ENCODE data around the gene CAMK2A. TPM values are rescaled to one million over a fixed set of nuclear protein-coding genes. Genes with fewer than 3 reads are reported as not detected.
"Not testable (repeated sequence)": the region's sequence is repeated elsewhere in the genome, so short reads cannot be mapped to it uniquely, and the experiment has no call there.

The CAMK2A gene
- total and polyA plus RNA-seq, 2 donors (not counting 1 experiment from before 2014, with no cell fraction given) = 2.1 to 3.1 TPM

GRCh38 chr5:150251504-150251903 is 38.1 kb downstream of the CAMK2A start:
- DNase-seq (ENCODE audit: low read depth in 2 of 2) = no peak
- no peak for TF ChIP-seq EZH2 (IDR thresholded peaks at IDR 0.05; ENCODE audit: low read length, missing control alignments)
- no peak for TF ChIP-seq CTCF (conservative IDR thresholded peaks at IDR 0.05 in 1 of 2, IDR thresholded peaks at IDR 0.05 in 1 of 2; ENCODE audit: low read depth in 1 of 2, low read length in 2 of 2)
- Histone ChIP-seq H2AFZ (ENCODE audit: low read length) (no peak overlapping the region), H3K79me2 (ENCODE audit: control insufficient read depth, insufficient read depth, low read length) (no peaks in the 10 kb centered on the region), H3K4me2 (ENCODE audit: extremely low read depth, insufficient read depth, low read length) (no peak overlapping the region), H3K27me3 (ENCODE audit: control insufficient read depth, insufficient read depth, low read length) (peaks cover 2% of the 10 kb centered on the region), H3K4me1 (ENCODE audit: control insufficient read depth, extremely low read depth, insufficient read depth, low read length) (no peaks in the 10 kb centered on the region), H3K9ac (ENCODE audit: insufficient read depth, low read length) (no peak overlapping the region), H3K36me3 (ENCODE audit: control insufficient read depth, insufficient read depth, low read length) (no peaks in the 10 kb centered on the region), H3K9me3 (ENCODE audit: control insufficient read depth, insufficient read depth, low read depth, low read length) (no peaks in the 10 kb centered on the region), H3K4me3 (replicated peaks in 1 of 4; ENCODE audit: control extremely low read depth in 1 of 4, insufficient read depth in 1 of 4, low read depth in 3 of 4, low read length in 4 of 4) (no peak overlapping the region), H3K27ac (ENCODE audit: insufficient read depth, low read length) (no peak overlapping the region), H4K20me1 (ENCODE audit: control insufficient read depth, extremely low read depth, insufficient read depth, low read length) (no peaks in the 10 kb centered on the region)

- TF ChIP-seq CTCF (conservative IDR thresholded peaks at IDR 0.05 in 1 of 2, IDR thresholded peaks at IDR 0.05 in 1 of 2; ENCODE audit: low read depth in 1 of 2, low read length in 2 of 2) (no peak), EZH2 (IDR thresholded peaks at IDR 0.05; ENCODE audit: low read length, missing control alignments) (no peak)
- Histone ChIP-seq H3K79me2 (ENCODE audit: control insufficient read depth, insufficient read depth, low read length) (no peaks in the 10 kb centered on the region), H3K27me3 (ENCODE audit: control insufficient read depth, insufficient read depth, low read length) (peaks cover 2% of the 10 kb centered on the region), H3K9ac (ENCODE audit: insufficient read depth, low read length) (no peak overlapping the region), H3K4me3 (replicated peaks in 1 of 4; ENCODE audit: control extremely low read depth in 1 of 4, insufficient read depth in 1 of 4, low read depth in 3 of 4, low read length in 4 of 4) (no peak overlapping the region), H4K20me1 (ENCODE audit: control insufficient read depth, extremely low read depth, insufficient read depth, low read length) (no peaks in the 10 kb centered on the region), H2AFZ (ENCODE audit: low read length) (no peak overlapping the region), H3K4me1 (ENCODE audit: control insufficient read depth, extremely low read depth, insufficient read depth, low read length) (peaks cover 12% of the 10 kb centered on the region), H3K27ac (ENCODE audit: insufficient read depth, low read length) (no peak overlapping the region), H3K4me2 (ENCODE audit: extremely low read depth, insufficient read depth, low read length) (no peak overlapping the region), H3K9me3 (ENCODE audit: control insufficient read depth, insufficient read depth, low read depth, low read length) (no peaks in the 10 kb centered on the region), H3K36me3 (ENCODE audit: control insufficient read depth, insufficient read depth, low read length) (no peaks in the 10 kb centered on the region)
- no peak for DNase-seq (ENCODE audit: low read depth in 2 of 2)
These were observed 39.8 kb downstream of the CAMK2A start for GRCh38 chr5:150249744-150250143.

DNA sequence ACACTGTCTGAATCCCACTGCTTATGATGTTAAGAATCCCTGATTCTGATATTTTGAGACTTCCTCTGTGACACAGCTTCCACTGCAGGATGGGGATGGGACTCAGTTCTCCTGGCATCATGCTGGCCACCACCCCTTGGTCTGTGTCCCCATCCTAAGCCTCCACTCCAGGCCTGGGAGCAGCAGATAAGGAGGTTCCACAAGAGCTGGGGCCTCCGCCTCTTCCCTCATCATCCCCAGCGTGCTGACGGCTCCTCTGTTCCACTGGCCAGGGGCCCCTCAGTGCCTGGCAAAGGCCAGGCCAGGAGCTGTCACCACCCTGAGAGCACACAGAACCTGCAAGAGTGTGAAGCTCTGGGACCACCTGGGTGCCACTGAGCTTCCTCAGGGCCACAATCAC is 40.6 kb downstream of the CAMK2A start:
- no peak overlapping the region for H3K9ac ChIP-seq (ENCODE audit: insufficient read depth, low read length)
- no peaks in the 10 kb centered on the region for H4K20me1 ChIP-seq (ENCODE audit: control insufficient read depth, extremely low read depth, insufficient read depth, low read length)
- H3K27me3 ChIP-seq (ENCODE audit: control insufficient read depth, insufficient read depth, low read length) = peaks cover 2% of the 10 kb centered on the region
- H3K4me1 ChIP-seq (ENCODE audit: control insufficient read depth, extremely low read depth, insufficient read depth, low read length) = peaks cover 14% of the 10 kb centered on the region
- H3K79me2 ChIP-seq (ENCODE audit: control insufficient read depth, insufficient read depth, low read length) = no peaks in the 10 kb centered on the region
- no peak overlapping the region for H3K27ac ChIP-seq (ENCODE audit: insufficient read depth, low read length)
- no peaks in the 10 kb centered on the region for H3K36me3 ChIP-seq (ENCODE audit: control insufficient read depth, insufficient read depth, low read length)
- H2AFZ ChIP-seq (ENCODE audit: low read length) = no peak overlapping the region
- no peaks in the 10 kb centered on the region for H3K9me3 ChIP-seq (ENCODE audit: control insufficient read depth, insufficient read depth, low read depth, low read length)
- TF ChIP-seq CTCF (conservative IDR thresholded peaks at IDR 0.05 in 1 of 2, IDR thresholded peaks at IDR 0.05 in 1 of 2; ENCODE audit: low read depth in 1 of 2, low read length in 2 of 2) (no peak), EZH2 (IDR thresholded peaks at IDR 0.05; ENCODE audit: low read length, missing control alignments) (no peak)
- H3K4me2 ChIP-seq (ENCODE audit: extremely low read depth, insufficient read depth, low read length) = no peak overlapping the region
- no peak overlapping the region for H3K4me3 ChIP-seq (replicated peaks in 1 of 4; ENCODE audit: control extremely low read depth in 1 of 4, insufficient read depth in 1 of 4, low read depth in 3 of 4, low read length in 4 of 4)
- no peak for DNase-seq (ENCODE audit: low read depth in 2 of 2)

- not testable (repeated sequence) for H3K4me2 ChIP-seq (ENCODE audit: extremely low read depth, insufficient read depth, low read length); H3K9me3 ChIP-seq (ENCODE audit: control insufficient read depth, insufficient read depth, low read depth, low read length); H3K27ac ChIP-seq (ENCODE audit: insufficient read depth, low read length); H4K20me1 ChIP-seq (ENCODE audit: control insufficient read depth, extremely low read depth, insufficient read depth, low read length); H3K27me3 ChIP-seq (ENCODE audit: control insufficient read depth, insufficient read depth, low read length); DNase-seq (ENCODE audit: low read depth in 2 of 2); H3K36me3 ChIP-seq (ENCODE audit: control insufficient read depth, insufficient read depth, low read length); H3K9ac ChIP-seq (ENCODE audit: insufficient read depth, low read length); H3K79me2 ChIP-seq (ENCODE audit: control insufficient read depth, insufficient read depth, low read length); H2AFZ ChIP-seq (ENCODE audit: low read length); H3K4me3 ChIP-seq (replicated peaks in 1 of 4; ENCODE audit: control extremely low read depth in 1 of 4, insufficient read depth in 1 of 4, low read depth in 3 of 4, low read length in 4 of 4)
- H3K4me1 ChIP-seq (ENCODE audit: control insufficient read depth, extremely low read depth, insufficient read depth, low read length) = peaks cover 14% of the 10 kb centered on the region
These were observed 41.1 kb downstream of the CAMK2A start for GRCh38 chr5:150248493-150248892.

All from fibroblast of lung (primary cell).